Liver (tissue), 9 donors: Measurements from ENCODE around the gene LINC01488. TPM values are rescaled to one million over a fixed set of nuclear protein-coding genes. Genes with fewer than 3 reads are reported as not detected.

Experiments used
- DNase-seq: peaks from one replicate; pipeline ENCODE4 v3.0.0-alpha.2; 2017; ENCODE audit warnings: low spot score
- H3K27ac ChIP-seq, 2 donors: one replicate each; pipeline ENCODE4 v1.7.0; 2013; ENCODE audit warnings: inconsistent platforms in 2 of 2, low read length in 2 of 2, control low read depth in 1 of 2, low read depth in 1 of 2, mild to moderate bottlenecking in 1 of 2
- H3K27me3 ChIP-seq, 4 donors: one replicate each; pipeline versions ENCODE4 v1.6.1 to v1.7.0; 2013; ENCODE audit warnings: low read length in 3 of 4, inconsistent platforms in 1 of 4, mild to moderate bottlenecking in 1 of 4, moderate library complexity in 1 of 4; ENCODE audit not compliant: control insufficient read depth in 4 of 4, insufficient read depth in 4 of 4
- H3K36me3 ChIP-seq, 4 donors: one replicate each; pipeline versions ENCODE4 v1.6.1 to v1.7.0; 2013; ENCODE audit warnings: low read length in 3 of 4, mild to moderate bottlenecking in 3 of 4, low read depth in 1 of 4, moderate library complexity in 1 of 4; ENCODE audit not compliant: control insufficient read depth in 4 of 4, insufficient read depth in 3 of 4
- H3K4me1 ChIP-seq, 4 donors: one replicate each; pipeline versions ENCODE4 v1.6.1 to v1.7.0; 2013; ENCODE audit warnings: low read length in 3 of 4, mild to moderate bottlenecking in 3 of 4, moderate library complexity in 1 of 4; ENCODE audit not compliant: control insufficient read depth in 4 of 4, insufficient read depth in 4 of 4
- H3K4me3 ChIP-seq, 3 donors: one replicate each; pipeline versions ENCODE4 v1.6.1 to v1.7.0; 2013; ENCODE audit warnings: low read length in 3 of 3, control low read depth in 1 of 3, low read depth in 1 of 3, mild to moderate bottlenecking in 1 of 3
- H3K9ac ChIP-seq, 2 donors: one replicate each; pipeline ENCODE4 v1.7.0; 2013; ENCODE audit warnings: low read length in 2 of 2, mild to moderate bottlenecking in 2 of 2, moderate library complexity in 2 of 2, control low read depth in 1 of 2, low read depth in 1 of 2
- H3K9me3 ChIP-seq, 4 donors: one replicate each; pipeline versions ENCODE4 v1.6.1 to v1.7.0; 2013; ENCODE audit warnings: low read length in 3 of 4; ENCODE audit not compliant: control insufficient read depth in 4 of 4
- ATF3 ChIP-seq: IDR thresholded peaks from 2 replicates; pipeline ENCODE4 v1.6.1; 2016; ENCODE audit warnings: antibody characterized with exemption
- CTCF ChIP-seq: fragments of 150-350 bp; IDR thresholded peaks from 2 replicates; pipeline ENCODE4 v1.5.1; 2017; ENCODE audit warnings: improper control_type of control experiment, low read depth, low read length; ENCODE audit not compliant: missing input control
- EGR1 ChIP-seq, 2 donors: IDR thresholded peaks; 2 replicates each; pipeline ENCODE4 v1.6.1; 2016 to 2018; ENCODE audit warnings: antibody characterized with exemption in 2 of 2, low read depth in 2 of 2
- FOXA1 ChIP-seq: IDR thresholded peaks from 2 replicates; pipeline ENCODE4 v1.6.1; 2016; ENCODE audit warnings: antibody characterized with exemption
- FOXA2 ChIP-seq: IDR thresholded peaks from 2 replicates; pipeline ENCODE4 v1.6.1; 2016; ENCODE audit warnings: antibody characterized with exemption
- GABPA ChIP-seq, 2 donors: IDR thresholded peaks in 1 of 2; conservative IDR thresholded peaks in 1 of 2; 2 replicates each; pipeline ENCODE4 v1.6.1; 2016; ENCODE audit warnings: antibody characterized with exemption in 2 of 2, mild to moderate bottlenecking in 1 of 2, moderate library complexity in 1 of 2
- HNF4A ChIP-seq, 2 donors: conservative IDR thresholded peaks; 2 replicates each; pipeline ENCODE4 v1.6.1; 2016; ENCODE audit warnings: antibody characterized with exemption in 2 of 2, mild to moderate bottlenecking in 2 of 2
- HNF4G ChIP-seq: IDR thresholded peaks from 2 replicates; pipeline ENCODE4 v1.6.1; 2016; ENCODE audit warnings: antibody characterized with exemption
- MAX ChIP-seq: IDR thresholded peaks from 2 replicates; pipeline ENCODE4 v1.6.1; 2016; ENCODE audit warnings: antibody characterized with exemption
- RAD21 ChIP-seq, 2 donors: IDR thresholded peaks; 2 replicates each; pipeline ENCODE4 v1.6.1; 2016; ENCODE audit warnings: antibody characterized with exemption in 2 of 2, mild to moderate bottlenecking in 2 of 2
- REST ChIP-seq: IDR thresholded peaks from 2 replicates; pipeline ENCODE4 v1.6.1; 2016; ENCODE audit warnings: antibody characterized with exemption, mild to moderate bottlenecking
- RXRA ChIP-seq, 2 donors: IDR thresholded peaks; 2 replicates each; pipeline ENCODE4 v1.6.1; 2017 to 2018; ENCODE audit warnings: antibody characterized with exemption in 2 of 2, mild to moderate bottlenecking in 1 of 2
- SP1 ChIP-seq: IDR thresholded peaks from 2 replicates; pipeline ENCODE4 v1.6.1; 2018; ENCODE audit warnings: antibody characterized with exemption, mild to moderate bottlenecking
- TAF1 ChIP-seq: conservative IDR thresholded peaks from 2 replicates; pipeline ENCODE4 v1.6.1; 2016; ENCODE audit warnings: antibody characterized with exemption, mild to moderate bottlenecking
- YY1 ChIP-seq: IDR thresholded peaks from 2 replicates; pipeline ENCODE4 v1.6.1; 2016; ENCODE audit warnings: antibody characterized with exemption, mild to moderate bottlenecking
- ZBTB33 ChIP-seq: IDR thresholded peaks from 2 replicates; pipeline ENCODE4 v1.6.1; 2016; ENCODE audit warnings: antibody characterized with exemption
- WGBS: extraction: QIAGEN DNeasy Blood & Tissue Kit; methylation state at CpG from one replicate; pipeline ENCODE4 v1.1.7; 2013; 5-methylcytosine and 5-hydroxymethylcytosine counted together
- polyA plus RNA-seq, 2 donors: library from polyadenylated mRNA; stranded (reverse) in 1 of 2; unstranded in 1 of 2; fragments of 200-250 nt in 1 of 2; fragments of >200 nt in 1 of 2; fragmentation: Nextera tagmentation in 1 of 2; extraction: Ambion mirVana in 1 of 2; gene quantifications; one replicate each; pipeline versions ENCODE4 v1.2.1 to v1.2.3, GENCODE V29; 2013 to 2015
- total RNA-seq, 2 donors: library from RNA; depleted of rRNA; stranded (reverse); fragments of >200 nt; gene quantifications; one replicate each; pipeline ENCODE4 v1.2.3, GENCODE V29; 2014
- donor health status: healthy.
- donor health status: healthy.
- donor health status: healthy.
- donor health status: healthy.
- donor health status: healthy.

Gene LINC01488
- total and polyA plus RNA-seq, 4 donors, result 0.05 to 2.3 (median 0.60) TPM

GRCh38 chr11:69499186-69499917, 17.9 kb downstream of the LINC01488 start:
- Histone ChIP-seq H3K27me3 (no peaks in the 10 kb centered on the region), H3K4me1 (peaks cover 2 to 11% (median 3%) of the 10 kb centered on the region in 4 donors), H3K4me3 (no peak overlapping the region), H3K36me3 (no peaks in the 10 kb centered on the region), H3K27ac (no peak overlapping the region), H3K9ac (no peak overlapping the region), H3K9me3 (no peaks in the 10 kb centered on the region)
- no peak for DNase-seq
- no peak for TF ChIP-seq SP1
- no peak for TF ChIP-seq ZBTB33
- TF ChIP-seq MAX, result no peak
- no peak for TF ChIP-seq YY1
- no peak for TF ChIP-seq GABPA (IDR thresholded peaks at IDR 0.05 in 1 of 2, conservative IDR thresholded peaks at IDR 0.05 in 1 of 2)
- TF ChIP-seq ATF3, result no peak
- no peak for TF ChIP-seq HNF4A (conservative IDR thresholded peaks at IDR 0.05)
- TF ChIP-seq TAF1, result no peak
- TF ChIP-seq RAD21 (IDR thresholded peaks at IDR 0.05), result no peak
- no peak for TF ChIP-seq HNF4G
- TF ChIP-seq EGR1 (IDR thresholded peaks at IDR 0.05; ENCODE audit: low read depth in 2 of 2), result no peak
- no peak for TF ChIP-seq CTCF
- TF ChIP-seq RXRA (IDR thresholded peaks at IDR 0.05), result no peak
- TF ChIP-seq FOXA1, result no peak
- no peak for TF ChIP-seq REST
- TF ChIP-seq FOXA2, result no peak
- WGBS, result 80% methylated on average over 13 of the region's 13 CpGs
